GM18526 (cell line): Measurements from ENCODE around the gene TNC.

ENCODE experiments used
- POLR2A ChIP-seq: IDR thresholded peaks from 3 replicates; pipeline ENCODE4 v1.6.1; 2011; ENCODE audit not compliant: insufficient read length; ENCODE audit errors: extremely low read depth

Gene TNC

GRCh38 chr9:115086886-115087285 lies 31.1 kb downstream of the TNC start:
- no peak for TF ChIP-seq POLR2A

- TF ChIP-seq POLR2A, result no peak
These were observed 31.5 kb downstream of the TNC start for GRCh38 chr9:115086461-115086860.

GRCh38 chr9:115085773-115086377 lies 32.1 kb downstream of the TNC start:
- TF ChIP-seq POLR2A, result no peak

- TF ChIP-seq POLR2A, result no peak
These were observed 33.2 kb downstream of the TNC start for GRCh38 chr9:115084709-115085108.

- TF ChIP-seq POLR2A, result no peak
These were observed 33.8 kb downstream of the TNC start for GRCh38 chr9:115084157-115084556.

GRCh38 chr9:115080242-115080641 lies 37.7 kb downstream of the TNC start:
- TF ChIP-seq POLR2A, result no peak

GRCh38 chr9:115079156-115079555 lies 38.8 kb downstream of the TNC start:
- TF ChIP-seq POLR2A, result no peak

GRCh38 chr9:115073456-115073855 lies 44.5 kb downstream of the TNC start:
- TF ChIP-seq POLR2A, result no peak

GRCh38 chr9:115071176-115071575 lies 46.8 kb downstream of the TNC start:
- no peak for TF ChIP-seq POLR2A

- no peak for TF ChIP-seq POLR2A
These were observed 48.2 kb downstream of the TNC start for GRCh38 chr9:115069771-115070170.

GRCh38 chr9:115069302-115069701 lies 48.7 kb downstream of the TNC start:
- no peak for TF ChIP-seq POLR2A

GRCh38 chr9:115068031-115068430 lies 49.9 kb downstream of the TNC start:
- TF ChIP-seq POLR2A, result no peak

- TF ChIP-seq POLR2A, result no peak
These were observed 54.7 kb downstream of the TNC start for GRCh38 chr9:115063058-115063845.

- no peak for TF ChIP-seq POLR2A
These were observed 59.2 kb downstream of the TNC start for GRCh38 chr9:115058684-115059315.

GRCh38 chr9:115058175-115058574 lies 59.8 kb downstream of the TNC start:
- no peak for TF ChIP-seq POLR2A

GRCh38 chr9:115057559-115057958 lies 60.4 kb downstream of the TNC start:
- no peak for TF ChIP-seq POLR2A
